ENCODE measurements around the gene FAM167B. TPM values are rescaled to one million over a fixed set of nuclear protein-coding genes. Genes with fewer than 3 reads are reported as not detected.

Gene FAM167B
- total RNA-seq, 1 experiment from 2014 or later = not detected

Small RNA genes lying within 50 kb of the gene (small RNA-seq; reads per million reads assigned to genes)
- gene RF00017 = not detected
- not detected for gene RF00019

Other genes with a start within 250 kb of the FAM167B start
- gene KHDRBS1, start 233.4 kb upstream of the FAM167B start, total RNA-seq (2014; rRNA removed; shearing (Covaris generic)) = 75.2 and 90.4 TPM in 2 replicates
- 10.7 and 11.0 TPM in 2 replicates for gene TMEM39B, start 174.3 kb upstream of the FAM167B start, total RNA-seq (2014; rRNA removed; shearing (Covaris generic))
- gene KPNA6, start 139.2 kb upstream of the FAM167B start, total RNA-seq (2014; rRNA removed; shearing (Covaris generic)) = 22.9 and 25.4 TPM in 2 replicates
- 48.6 and 54.8 TPM in 2 replicates for gene TXLNA, start 67.5 kb upstream of the FAM167B start, total RNA-seq (2014; rRNA removed; shearing (Covaris generic))
- 9.5 and 12.3 TPM in 2 replicates for gene CCDC28B, start 46.6 kb upstream of the FAM167B start, total RNA-seq (2014; rRNA removed; shearing (Covaris generic))
- 4.8 and 9.1 TPM in 2 replicates for gene IQCC, start 41.6 kb upstream of the FAM167B start, total RNA-seq (2014; rRNA removed; shearing (Covaris generic))
- gene DCDC2B, start 38.1 kb upstream of the FAM167B start, total RNA-seq (2014; rRNA removed; shearing (Covaris generic)) = not detected in 2 replicates
- gene TMEM234, start 24.9 kb upstream of the FAM167B start, total RNA-seq (2014; rRNA removed; shearing (Covaris generic)) = 21.7 and 25.1 TPM in 2 replicates
- gene EIF3I, start 24.8 kb upstream of the FAM167B start, total RNA-seq (2014; rRNA removed; shearing (Covaris generic)) = 331 and 332 TPM in 2 replicates
- gene LCK, start 4.0 kb downstream of the FAM167B start, total RNA-seq (2014; rRNA removed; shearing (Covaris generic)) = 0.33 and 0.76 TPM in 2 replicates
- 185 and 200 TPM in 2 replicates for gene HDAC1, start 44.9 kb downstream of the FAM167B start, total RNA-seq (2014; rRNA removed; shearing (Covaris generic))
- gene MARCKSL1, start 89.0 kb downstream of the FAM167B start, total RNA-seq (2014; rRNA removed; shearing (Covaris generic)) = 384 TPM in 2 replicates
- 2.6 and 12.4 TPM in 2 replicates for gene FAM229A, start 115.3 kb downstream of the FAM167B start, total RNA-seq (2014; rRNA removed; shearing (Covaris generic))
- gene TSSK3, start 115.3 kb downstream of the FAM167B start, total RNA-seq (2014; rRNA removed; shearing (Covaris generic)) = 0.08 and 1.8 TPM in 2 replicates
- 48.3 and 54.4 TPM in 2 replicates for gene BSDC1, start 147.2 kb downstream of the FAM167B start, total RNA-seq (2014; rRNA removed; shearing (Covaris generic))
- gene ZBTB8B, start 217.8 kb downstream of the FAM167B start, total RNA-seq (2014; rRNA removed; shearing (Covaris generic)) = not detected in 2 replicates

All from HT-29 (cell line).